ENCODE measurements around the gene NPLOC4. TPM values are rescaled to one million over a fixed set of nuclear protein-coding genes. Genes with fewer than 3 reads are reported as not detected.
A peak's percentile ranks its signal among the peaks of the same experiment; 100 is the strongest.
"Not testable (repeated sequence)": the region's sequence is repeated elsewhere in the genome, so short reads cannot be mapped to it uniquely, and the experiment has no call there.

NPLOC4 gene
- total RNA-seq, 4 donors from 2014 or later = 14.6 to 86.3 (median 30.9) TPM

GRCh38 chr17:81635431-81635830 is 1.5 kb downstream of the NPLOC4 start:
- H3K9me3 ChIP-seq = no peaks in the 10 kb centered on the region
- DNase-seq = no peak
- H3K36me3 ChIP-seq = no peaks in the 10 kb centered on the region
- H3K27ac ChIP-seq = no peak overlapping the region
- H3K4me3 ChIP-seq = peak overlapping the region in 1 of 2 donors; percentile 95
- no peaks in the 10 kb centered on the region for H3K27me3 ChIP-seq
- TF ChIP-seq CTCF (IDR thresholded peaks at IDR 0.05) = no peak
- intact Hi-C loops (cut with DNase I; ENCODE audit: low total_unique reads) = no loop called here
- peaks cover 0 to 13% of the 10 kb centered on the region in 2 donors for H3K4me1 ChIP-seq

- Histone ChIP-seq H3K9me3 (no peaks in the 10 kb centered on the region), H3K27ac (no peak overlapping the region), H3K36me3 (no peaks in the 10 kb centered on the region), H3K27me3 (no peaks in the 10 kb centered on the region), H3K4me1 (peaks cover 0 to 13% of the 10 kb centered on the region in 2 donors), H3K4me3 (no peak overlapping the region)
- intact Hi-C loops (cut with DNase I; ENCODE audit: low total_unique reads) = no loop called here
- no peak for DNase-seq
- TF ChIP-seq POLR2A (IDR thresholded peaks at IDR 0.05) (no peak), CTCF (IDR thresholded peaks at IDR 0.05) (no peak)
Measured at GRCh38 chr17:81631482-81631881, 5.4 kb downstream of the NPLOC4 start.

GRCh38 chr17:81630274-81630673 is 6.6 kb downstream of the NPLOC4 start:
- intact Hi-C loops (cut with DNase I; ENCODE audit: low total_unique reads) = no loop called here
- TF ChIP-seq POLR2A (IDR thresholded peaks at IDR 0.05) (no peak), CTCF (IDR thresholded peaks at IDR 0.05) (no peak)
- no peaks in the 10 kb centered on the region for H3K9me3 ChIP-seq
- no peak for DNase-seq
- no peaks in the 10 kb centered on the region for H3K27me3 ChIP-seq
- peaks cover 0 to 8% of the 10 kb centered on the region in 2 donors for H3K4me1 ChIP-seq
- no peak overlapping the region for H3K27ac ChIP-seq
- H3K36me3 ChIP-seq = no peaks in the 10 kb centered on the region
- H3K4me3 ChIP-seq = no peak overlapping the region

GRCh38 chr17:81621494-81622130 is 15.3 kb downstream of the NPLOC4 start:
- DNase-seq = no peak
- intact Hi-C loops (cut with DNase I; ENCODE audit: low total_unique reads) = no loop called here
- Histone ChIP-seq H3K9me3 (no peaks in the 10 kb centered on the region), H3K36me3 (no peaks in the 10 kb centered on the region), H3K4me1 (no peaks in the 10 kb centered on the region), H3K4me3 (no peak overlapping the region), H3K27me3 (no peaks in the 10 kb centered on the region), H3K27ac (no peak overlapping the region)
- no peak for TF ChIP-seq CTCF (IDR thresholded peaks at IDR 0.05)

GRCh38 chr17:81618307-81618706 is 18.6 kb downstream of the NPLOC4 start:
- H3K4me3 ChIP-seq; H3K9me3 ChIP-seq; H3K27ac ChIP-seq; H3K27me3 ChIP-seq; DNase-seq; H3K4me1 ChIP-seq; intact Hi-C loops (cut with DNase I; ENCODE audit: low total_unique reads); H3K36me3 ChIP-seq: not testable (repeated sequence)

GRCh38 chr17:81616877-81617276 is 20.0 kb downstream of the NPLOC4 start:
- H3K36me3 ChIP-seq = no peaks in the 10 kb centered on the region
- intact Hi-C loops (cut with DNase I; ENCODE audit: low total_unique reads) = no loop called here
- no peak overlapping the region for H3K27ac ChIP-seq
- H3K4me1 ChIP-seq = no peaks in the 10 kb centered on the region
- no peak overlapping the region for H3K4me3 ChIP-seq
- no peak for TF ChIP-seq CTCF (IDR thresholded peaks at IDR 0.05)
- no peak for TF ChIP-seq POLR2A (IDR thresholded peaks at IDR 0.05)
- no peaks in the 10 kb centered on the region for H3K9me3 ChIP-seq
- no peak for DNase-seq
- no peaks in the 10 kb centered on the region for H3K27me3 ChIP-seq

Measured in uterus (tissue), 4 donors.